HL-60 (cell line): ENCODE measurements around the gene KIAA0825.

Experiments
- POLR2AphosphoS5 ChIP-seq: IDR thresholded peaks from 2 replicates; pipeline ENCODE4 v1.6.1; 2012; ENCODE audit warnings: low read depth
- TF ChIP-seq, protein P1 (sequence below): IDR thresholded peaks from one replicate; pipeline ENCODE4 v1.5.1; 2011; ENCODE audit warnings: low read length, control low read depth, inconsistent platforms; ENCODE audit not compliant: insufficient read depth

GRCh38 chr5:94209272-94209671 lies 409.1 kb downstream of the KIAA0825 start:
- TF ChIP-seq, protein P1, sequence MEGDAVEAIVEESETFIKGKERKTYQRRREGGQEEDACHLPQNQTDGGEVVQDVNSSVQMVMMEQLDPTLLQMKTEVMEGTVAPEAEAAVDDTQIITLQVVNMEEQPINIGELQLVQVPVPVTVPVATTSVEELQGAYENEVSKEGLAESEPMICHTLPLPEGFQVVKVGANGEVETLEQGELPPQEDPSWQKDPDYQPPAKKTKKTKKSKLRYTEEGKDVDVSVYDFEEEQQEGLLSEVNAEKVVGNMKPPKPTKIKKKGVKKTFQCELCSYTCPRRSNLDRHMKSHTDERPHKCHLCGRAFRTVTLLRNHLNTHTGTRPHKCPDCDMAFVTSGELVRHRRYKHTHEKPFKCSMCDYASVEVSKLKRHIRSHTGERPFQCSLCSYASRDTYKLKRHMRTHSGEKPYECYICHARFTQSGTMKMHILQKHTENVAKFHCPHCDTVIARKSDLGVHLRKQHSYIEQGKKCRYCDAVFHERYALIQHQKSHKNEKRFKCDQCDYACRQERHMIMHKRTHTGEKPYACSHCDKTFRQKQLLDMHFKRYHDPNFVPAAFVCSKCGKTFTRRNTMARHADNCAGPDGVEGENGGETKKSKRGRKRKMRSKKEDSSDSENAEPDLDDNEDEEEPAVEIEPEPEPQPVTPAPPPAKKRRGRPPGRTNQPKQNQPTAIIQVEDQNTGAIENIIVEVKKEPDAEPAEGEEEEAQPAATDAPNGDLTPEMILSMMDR, result no peak
- TF ChIP-seq POLR2AphosphoS5, result no peak
